Keratinocyte (primary cell): ENCODE results near the gene DDX6.

Experiments
- EZH2 ChIP-seq: IDR thresholded peaks from one replicate; pipeline ENCODE4 v1.6.1; 2012; ENCODE audit warnings: inconsistent platforms, mild to moderate bottlenecking, low read length, moderate library complexity
- TF ChIP-seq, protein P1 (sequence below), 3 experiments: IDR thresholded peaks in 1 of 3; conservative IDR thresholded peaks in 1 of 3; optimal IDR thresholded peaks in 1 of 3; 2 replicates in 2 of 3; 3 replicates in 1 of 3; pipeline versions ENCODE3 to v1.5.1; 2011; ENCODE audit warnings: low read length in 3 of 3, mild to moderate bottlenecking in 3 of 3, moderate library complexity in 2 of 3, control low read depth in 1 of 3, inconsistent platforms in 1 of 3; ENCODE audit not compliant: insufficient read depth in 2 of 3; ENCODE audit errors: extremely low read depth in 1 of 3

DNA sequence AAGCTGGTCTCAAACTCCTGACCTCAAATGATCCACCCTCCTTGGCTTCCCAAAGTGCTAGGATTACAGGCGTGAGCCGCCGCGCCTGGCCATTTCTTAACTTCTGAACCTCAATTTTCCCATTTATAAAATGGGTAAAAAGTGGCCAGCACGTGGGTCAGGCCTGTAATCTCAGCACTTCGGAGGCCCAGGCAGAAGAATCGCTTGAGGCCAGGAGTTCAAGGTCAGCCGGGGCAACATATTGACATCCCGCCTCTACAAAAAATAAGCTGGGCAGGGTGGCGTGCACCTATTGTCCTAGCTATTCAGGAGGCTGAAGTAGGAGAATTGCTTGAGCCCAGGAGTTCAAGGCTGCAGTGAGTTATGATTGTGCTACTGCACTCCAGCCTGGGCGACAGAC is 6.5 kb upstream of the DDX6 start:
- TF ChIP-seq, protein P1, sequence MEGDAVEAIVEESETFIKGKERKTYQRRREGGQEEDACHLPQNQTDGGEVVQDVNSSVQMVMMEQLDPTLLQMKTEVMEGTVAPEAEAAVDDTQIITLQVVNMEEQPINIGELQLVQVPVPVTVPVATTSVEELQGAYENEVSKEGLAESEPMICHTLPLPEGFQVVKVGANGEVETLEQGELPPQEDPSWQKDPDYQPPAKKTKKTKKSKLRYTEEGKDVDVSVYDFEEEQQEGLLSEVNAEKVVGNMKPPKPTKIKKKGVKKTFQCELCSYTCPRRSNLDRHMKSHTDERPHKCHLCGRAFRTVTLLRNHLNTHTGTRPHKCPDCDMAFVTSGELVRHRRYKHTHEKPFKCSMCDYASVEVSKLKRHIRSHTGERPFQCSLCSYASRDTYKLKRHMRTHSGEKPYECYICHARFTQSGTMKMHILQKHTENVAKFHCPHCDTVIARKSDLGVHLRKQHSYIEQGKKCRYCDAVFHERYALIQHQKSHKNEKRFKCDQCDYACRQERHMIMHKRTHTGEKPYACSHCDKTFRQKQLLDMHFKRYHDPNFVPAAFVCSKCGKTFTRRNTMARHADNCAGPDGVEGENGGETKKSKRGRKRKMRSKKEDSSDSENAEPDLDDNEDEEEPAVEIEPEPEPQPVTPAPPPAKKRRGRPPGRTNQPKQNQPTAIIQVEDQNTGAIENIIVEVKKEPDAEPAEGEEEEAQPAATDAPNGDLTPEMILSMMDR (optimal IDR thresholded peaks at IDR 0.05 in 1 of 3, IDR thresholded peaks at IDR 0.05 in 1 of 3, conservative IDR thresholded peaks at IDR 0.05 in 1 of 3; ENCODE audit: extremely low read depth in 1 of 3, insufficient read depth in 2 of 3, low read length in 3 of 3): no peak
- no peak for TF ChIP-seq EZH2
